Stimulated activated naive CD4-positive, alpha-beta T cell (primary cell): Measurements from ENCODE around the gene ITGB4.

ENCODE experiments used
- DNase-seq, 6 experiments: peaks; one replicate each; lab custom pipeline; 2025; lab: John Stamatoyannopoulos, UW

The ITGB4 gene

GRCh38 chr17:75720656-75721462 is at the start of gene ITGB4:
TSS of gene ITGB4 (plus strand) at chr17:75721459. CDS start at chr17:75724704, 3,245 bp downstream.
- DNase-seq = peak; percentile 46 to 68 (median 61)

DNA sequence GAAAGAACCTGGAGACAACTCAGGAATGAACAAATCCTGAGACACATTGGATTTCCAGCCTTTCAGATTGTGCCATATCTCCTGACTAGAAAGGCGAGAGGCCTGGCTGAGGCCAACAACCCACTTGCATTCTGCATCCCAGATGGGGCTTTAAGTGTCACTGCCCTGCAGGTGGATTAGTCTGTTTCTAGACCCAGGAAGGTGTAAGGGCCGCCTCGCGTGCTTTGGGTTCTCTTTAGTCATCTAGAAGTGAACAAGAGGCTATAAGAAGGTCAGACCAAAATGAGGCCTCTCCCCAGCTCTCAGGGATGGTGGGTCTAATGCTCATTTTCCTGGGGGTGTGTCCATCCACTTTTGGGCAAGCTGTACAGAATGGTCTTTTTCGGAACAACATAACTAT is 49.2 kb upstream of the ITGB4 start:
- no peak for DNase-seq

- DNase-seq = no peak
Measured at GRCh38 chr17:75673487-75673886, 47.8 kb upstream of the ITGB4 start.

- no peak for DNase-seq
Measured at GRCh38 chr17:75676461-75676860, 44.8 kb upstream of the ITGB4 start.

DNA sequence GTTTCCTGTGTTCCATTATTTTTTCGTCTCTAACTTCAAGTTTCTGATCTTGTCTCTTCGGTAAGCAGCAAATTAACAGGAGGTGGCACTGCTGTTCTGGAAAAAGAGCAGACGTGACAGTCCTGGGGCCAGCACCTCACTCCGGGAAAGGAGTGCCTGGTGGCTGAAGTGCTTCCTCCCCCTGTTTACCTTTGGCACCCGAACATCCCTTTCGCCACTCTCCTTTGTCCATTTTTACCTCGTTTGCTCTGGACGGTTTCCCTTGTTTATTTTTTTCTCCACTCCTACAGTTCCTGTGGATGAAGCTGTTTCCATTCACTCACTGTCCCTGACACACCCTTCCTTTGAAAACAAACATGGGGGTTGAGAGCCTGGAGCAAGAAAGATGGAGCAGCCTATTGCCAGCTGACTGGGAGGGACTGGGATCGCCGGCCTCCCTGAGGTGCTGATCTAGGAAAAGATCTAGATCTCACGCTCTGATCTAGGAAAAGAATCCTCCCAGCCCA is 41.5 kb upstream of the ITGB4 start:
- DNase-seq = no peak

GRCh38 chr17:75680431-75680830 is 40.8 kb upstream of the ITGB4 start:
- DNase-seq = no peak

DNA sequence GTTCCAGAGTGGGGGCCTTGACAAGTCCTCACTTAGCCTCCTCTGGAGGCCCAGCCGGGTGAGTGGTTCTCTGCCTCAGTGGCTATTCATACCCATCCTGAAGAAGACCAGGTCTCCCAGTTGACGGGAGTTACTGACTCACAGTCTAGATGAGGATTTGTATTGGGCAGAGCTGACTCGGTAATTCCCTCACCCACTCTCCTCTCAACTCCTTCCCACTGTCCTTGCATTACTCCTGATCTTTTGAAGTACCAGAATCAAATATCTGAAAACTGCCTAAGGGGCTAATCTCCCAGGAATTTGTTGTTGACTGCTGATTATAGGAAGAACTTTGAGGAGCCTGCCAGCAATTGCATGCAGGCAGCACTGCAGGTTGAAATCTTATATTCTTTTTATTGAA is 40.0 kb upstream of the ITGB4 start:
- no peak for DNase-seq

DNA sequence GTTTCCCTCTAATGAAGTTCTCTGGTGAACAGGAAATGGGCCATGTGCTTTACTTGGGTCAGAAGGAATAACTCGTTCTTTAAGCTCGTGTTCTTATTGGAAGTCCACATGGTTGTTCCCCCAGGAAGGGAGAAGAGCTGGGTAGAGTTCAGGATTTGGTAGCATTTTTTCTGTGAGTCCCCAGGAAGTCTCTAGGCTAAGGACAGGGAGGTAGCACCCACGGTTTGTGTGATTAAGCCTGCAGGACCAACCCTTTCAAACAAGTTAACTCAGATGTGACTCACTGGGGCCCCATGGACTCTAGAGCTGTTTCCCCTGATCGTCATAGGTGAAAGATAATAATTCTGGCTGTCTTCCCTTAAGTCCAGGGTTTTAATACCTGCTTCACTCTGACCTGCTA is 37.7 kb upstream of the ITGB4 start:
- DNase-seq = no peak

GRCh38 chr17:75684249-75684648 is 37.0 kb upstream of the ITGB4 start:
- no peak for DNase-seq

DNA sequence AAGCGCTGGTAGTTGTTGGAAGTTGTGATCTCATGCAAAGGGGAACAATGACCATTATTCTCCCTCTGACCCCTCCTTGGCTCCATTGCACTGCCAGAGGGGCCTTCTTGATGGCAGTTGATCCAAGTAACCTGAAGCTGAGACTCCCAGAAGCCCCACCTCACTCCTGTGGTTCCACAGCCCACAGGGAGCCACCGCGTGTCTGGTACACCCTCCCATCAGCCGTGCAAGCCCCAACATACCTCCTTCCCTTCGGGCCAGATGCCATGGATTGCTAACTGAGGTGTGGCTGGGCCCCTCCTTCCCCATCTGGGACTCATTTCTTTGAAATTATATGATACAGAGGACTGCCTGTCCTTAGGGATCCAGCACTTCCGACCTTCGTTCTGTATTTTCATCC is 36.3 kb upstream of the ITGB4 start:
- DNase-seq = no peak

DNA sequence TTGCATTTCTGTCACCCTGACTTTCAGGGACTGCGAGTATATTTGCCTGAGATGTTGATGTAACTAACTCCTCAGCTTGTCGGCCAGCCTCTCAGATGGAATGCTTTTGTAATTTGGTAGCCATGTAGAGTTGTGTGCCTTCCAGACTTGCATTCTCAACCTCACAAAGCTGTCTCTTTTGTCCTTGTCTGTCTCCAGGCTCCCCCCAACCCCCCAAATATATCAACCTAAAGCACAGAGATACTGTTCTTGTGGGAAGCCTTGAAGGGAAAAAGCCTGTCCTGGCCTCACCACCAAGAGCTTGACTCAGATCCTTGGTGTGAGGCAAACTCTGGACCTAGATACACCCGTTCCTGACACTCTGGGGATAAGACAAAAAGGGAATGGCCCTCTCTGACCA is 35.8 kb upstream of the ITGB4 start:
- no peak for DNase-seq

GRCh38 chr17:75688209-75688825 is 32.9 kb upstream of the ITGB4 start:
- no peak for DNase-seq

DNA sequence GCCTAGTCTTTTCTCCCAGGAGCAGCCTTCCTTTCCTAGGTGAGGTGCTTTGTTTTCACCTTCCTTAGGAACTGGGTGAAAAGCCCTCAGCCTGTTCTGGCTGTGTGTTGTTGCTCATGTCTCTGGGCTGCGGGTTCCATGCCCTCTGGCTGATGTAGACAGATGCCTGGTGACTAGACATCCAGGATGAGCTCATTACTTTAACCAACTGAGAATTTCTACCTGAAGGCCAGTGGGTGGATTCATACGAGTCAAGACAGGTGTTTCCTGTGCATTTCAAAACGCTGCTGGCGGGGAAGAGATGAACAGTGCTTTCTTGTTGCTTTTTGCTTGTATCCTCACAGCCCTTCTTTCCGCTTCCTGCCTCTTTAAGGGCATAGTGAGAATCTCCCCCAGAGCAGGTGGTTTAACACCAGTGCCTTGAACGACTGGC is 31.8 kb upstream of the ITGB4 start:
- DNase-seq = peak in 5 of 6 experiments; percentile 35 to 83 (median 79)

DNA sequence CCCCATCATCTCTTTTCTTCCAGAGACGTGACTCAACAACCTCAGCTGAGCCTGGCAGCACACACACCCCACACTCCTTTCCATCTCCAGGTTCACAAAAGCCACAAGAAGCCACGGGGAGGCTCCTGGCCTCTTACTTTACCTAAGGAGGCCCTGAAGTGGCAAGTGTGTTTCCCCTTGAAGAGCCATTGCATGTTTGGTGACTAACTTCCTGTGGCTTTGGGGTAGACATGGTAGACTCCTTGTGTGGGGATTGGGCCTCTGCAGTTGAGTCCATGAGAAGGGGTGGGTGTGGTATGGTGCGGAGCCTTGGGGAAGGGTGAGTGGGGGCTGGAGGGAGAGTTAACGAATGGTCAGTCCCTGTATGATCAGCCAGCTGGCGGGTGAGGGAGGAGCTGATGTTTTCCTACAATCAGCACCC is 29.9 kb upstream of the ITGB4 start:
- DNase-seq = peak in 1 of 6 experiments; percentile 4

GRCh38 chr17:75691801-75692626 is 29.2 kb upstream of the ITGB4 start:
- DNase-seq = no peak

GRCh38 chr17:75692976-75693375 is 28.3 kb upstream of the ITGB4 start:
- DNase-seq = no peak

DNA sequence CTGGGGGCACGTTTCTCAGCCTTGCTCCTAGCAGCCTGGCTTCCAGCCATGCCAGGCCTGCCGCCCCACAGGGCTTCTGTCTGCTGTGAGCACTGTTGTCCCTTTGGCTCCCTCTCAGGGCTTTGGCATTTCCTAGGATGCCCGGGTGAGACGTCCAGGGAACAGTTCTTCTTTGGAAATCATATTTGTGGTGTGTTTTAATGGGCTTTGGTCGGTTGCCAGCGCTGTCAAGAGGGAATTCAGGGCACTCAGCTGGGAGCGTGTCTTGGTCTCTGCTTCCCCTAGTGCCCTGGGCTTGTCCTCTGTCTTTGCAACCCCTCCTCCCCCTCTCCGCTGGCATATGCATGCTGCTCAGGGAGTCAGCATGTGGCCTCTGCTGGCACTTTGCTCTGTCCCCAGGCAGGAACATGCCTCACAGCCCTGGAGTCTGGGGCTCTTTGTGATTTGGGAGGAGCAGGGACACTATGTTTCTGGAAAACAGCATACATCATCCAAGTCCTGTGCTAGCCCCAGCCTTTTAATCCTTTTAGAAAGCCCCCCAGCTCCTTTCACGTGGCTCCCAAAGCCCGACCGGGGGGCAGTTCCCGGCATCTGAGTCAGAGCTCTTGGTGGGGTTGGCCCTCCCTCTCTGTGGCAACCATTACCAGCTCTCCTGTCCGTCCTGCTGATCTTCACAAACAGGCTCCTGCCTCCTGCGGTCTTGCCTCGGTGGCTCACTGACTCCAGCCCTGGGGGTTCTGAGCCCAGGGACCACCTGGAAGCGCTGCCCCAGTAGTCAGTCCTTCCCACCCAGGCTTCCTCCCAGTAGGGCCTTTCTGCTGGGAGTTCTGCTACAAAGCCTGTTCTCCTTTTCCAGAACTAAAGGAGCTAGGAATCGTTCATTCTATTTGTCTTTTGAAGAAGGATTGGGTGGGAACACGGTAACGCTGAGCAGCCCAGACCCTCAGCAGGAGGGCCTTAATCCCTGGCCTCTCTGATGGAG is 27.5 kb upstream of the ITGB4 start:
- DNase-seq = no peak

DNA sequence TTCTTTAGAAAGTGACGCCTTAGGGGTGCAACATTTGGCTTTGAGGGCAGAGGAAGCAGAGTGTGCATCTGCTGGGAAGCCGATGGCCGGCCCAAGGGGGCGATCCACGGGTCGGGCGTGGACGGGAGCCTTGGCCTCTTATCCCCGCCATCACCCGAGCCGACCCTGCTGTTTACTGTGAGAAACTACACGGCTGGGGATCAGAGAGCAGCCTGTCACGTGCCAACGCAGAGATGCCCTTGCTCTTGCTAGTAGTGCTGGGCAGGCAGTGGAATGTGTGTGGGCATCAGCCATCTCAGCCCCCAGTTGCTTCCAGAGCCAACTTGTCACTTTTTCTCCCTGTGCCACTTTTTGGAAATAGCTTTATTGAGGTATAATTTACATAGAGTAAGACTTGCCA is 26.7 kb upstream of the ITGB4 start:
- DNase-seq = no peak

- DNase-seq = no peak
Measured at GRCh38 chr17:75695141-75695829, 26.0 kb upstream of the ITGB4 start.

DNA sequence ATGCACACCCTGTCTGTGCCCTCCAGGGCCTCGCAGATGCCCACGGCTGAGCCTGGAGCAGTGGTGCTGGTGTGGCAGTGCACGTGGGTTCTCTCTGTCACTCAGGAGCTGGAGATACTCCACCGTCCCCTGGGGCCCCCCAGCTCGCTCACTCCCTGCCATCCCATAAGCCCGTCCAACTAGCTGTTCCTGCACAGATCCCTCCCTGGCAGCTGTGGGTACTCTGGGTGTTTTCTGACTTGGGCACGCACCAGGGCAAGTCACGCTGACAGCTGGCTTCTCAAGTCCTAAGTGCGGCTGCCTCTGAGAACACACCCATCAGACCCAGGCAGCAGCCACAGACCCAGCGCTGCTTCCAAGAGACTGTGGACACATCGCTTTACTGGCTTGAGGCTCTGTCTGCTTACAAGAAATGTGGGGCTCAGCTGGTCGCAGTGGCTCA is 25.4 kb upstream of the ITGB4 start:
- no peak for DNase-seq
